Activated CD8-positive, alpha-beta T cell treated with anti-CD3 and anti-CD28 coated beads, Interleukin-2, amount 10 ng/mL, durations not matched to agents 7 days and 5 days (primary cell): ENCODE results near the gene TULP1. TPM values are rescaled to one million over a fixed set of nuclear protein-coding genes. Genes with fewer than 3 reads are reported as not detected.
"Not testable (repeated sequence)": the region's sequence is repeated elsewhere in the genome, so short reads cannot be mapped to it uniquely, and the experiment has no call there.

ENCODE experiments used
- ATAC-seq: fragments of 150-1000 bp; cut with Tn5 transposase; one replicate; pipeline ENCODE4 v1.10.0; 2021; ENCODE audit warnings: moderate library complexity
- CTCF ChIA-PET: fragments of 350-600 bp; sonication (Branson Sonifier 250); formaldehyde crosslinking; loops from one replicate; lab custom pipeline; 2021; ENCODE audit warnings: antibody characterized with exemption; lab: Charles Lee
- POLR2A ChIA-PET: fragments of 350-600 bp; sonication (Branson Sonifier 250); formaldehyde crosslinking; loops from one replicate; lab custom pipeline; 2021; ENCODE audit warnings: antibody characterized with exemption; lab: Charles Lee
- DNase-seq: peaks from one replicate; pipeline ENCODE4 v3.0.0-alpha.2; 2020
- H3K27ac Mint-ChIP-seq: one replicate; pipeline ENCODE4 v1.8.0; 2021; ENCODE audit warnings: mild to moderate bottlenecking, mixed read lengths
- H3K27me3 Mint-ChIP-seq: one replicate; pipeline ENCODE4 v1.8.0; 2021; ENCODE audit warnings: low read depth, mixed read lengths
- H3K36me3 Mint-ChIP-seq: one replicate; pipeline ENCODE4 v1.8.0; 2021; ENCODE audit warnings: low read depth, mixed read lengths
- H3K4me1 Mint-ChIP-seq: one replicate; pipeline ENCODE4 v1.8.0; 2021; ENCODE audit warnings: low read depth, mixed read lengths
- H3K4me3 Mint-ChIP-seq: one replicate; pipeline ENCODE4 v1.8.0; 2021; ENCODE audit warnings: mild to moderate bottlenecking, mixed read lengths
- H3K9me3 Mint-ChIP-seq: one replicate; pipeline ENCODE4 v1.8.0; 2022; ENCODE audit warnings: mixed read lengths; ENCODE audit not compliant: insufficient read depth
- total RNA-seq, 2 experiments: library from RNA; stranded (reverse); gene quantifications; one replicate each; pipeline ENCODE4 v1.2.3, GENCODE V29; 2021

Gene TULP1
- total RNA-seq, 2 experiments from 2014 or later, result not detected

DNA sequence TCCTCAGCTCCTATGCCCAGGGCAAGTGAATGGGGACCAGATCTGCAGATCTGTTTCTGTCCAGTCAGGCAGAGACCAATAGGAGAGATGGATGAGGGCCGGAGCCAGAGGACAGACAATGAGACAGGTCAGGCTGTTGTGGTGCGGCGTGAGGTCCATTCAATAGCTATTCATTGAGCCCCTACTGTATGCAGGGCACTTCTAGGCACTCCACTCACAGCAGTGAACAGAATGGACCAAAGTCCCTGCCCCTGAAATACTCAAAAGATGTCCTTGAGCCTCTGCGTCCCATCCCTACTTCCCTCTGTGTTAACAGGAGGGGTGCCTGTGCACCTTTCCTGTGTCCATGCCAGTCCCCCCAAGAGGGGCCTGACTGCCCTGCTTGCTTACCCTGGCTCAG lies 8.5 kb upstream of the TULP1 start:
- Mint-ChIP-seq H3K4me3 (no peak overlapping the region), H3K4me1 (peaks cover 33% of the 10 kb centered on the region), H3K36me3 (no peaks in the 10 kb centered on the region), H3K27me3 (peaks cover 2% of the 10 kb centered on the region), H3K27ac (peak overlapping the region; percentile 35), H3K9me3 (no peaks in the 10 kb centered on the region)
- ATAC-seq (no peak), DNase-seq (no peak)
- ChIA-PET POLR2A (no interaction called here), CTCF (interaction anchor here (3.3 to 5.8 kb wide), 4 partner anchors 32 to 217 kb away, joined by 16 to 63 read pairs (median 36); partner anchors contain the start of gene ARMC12)

DNA sequence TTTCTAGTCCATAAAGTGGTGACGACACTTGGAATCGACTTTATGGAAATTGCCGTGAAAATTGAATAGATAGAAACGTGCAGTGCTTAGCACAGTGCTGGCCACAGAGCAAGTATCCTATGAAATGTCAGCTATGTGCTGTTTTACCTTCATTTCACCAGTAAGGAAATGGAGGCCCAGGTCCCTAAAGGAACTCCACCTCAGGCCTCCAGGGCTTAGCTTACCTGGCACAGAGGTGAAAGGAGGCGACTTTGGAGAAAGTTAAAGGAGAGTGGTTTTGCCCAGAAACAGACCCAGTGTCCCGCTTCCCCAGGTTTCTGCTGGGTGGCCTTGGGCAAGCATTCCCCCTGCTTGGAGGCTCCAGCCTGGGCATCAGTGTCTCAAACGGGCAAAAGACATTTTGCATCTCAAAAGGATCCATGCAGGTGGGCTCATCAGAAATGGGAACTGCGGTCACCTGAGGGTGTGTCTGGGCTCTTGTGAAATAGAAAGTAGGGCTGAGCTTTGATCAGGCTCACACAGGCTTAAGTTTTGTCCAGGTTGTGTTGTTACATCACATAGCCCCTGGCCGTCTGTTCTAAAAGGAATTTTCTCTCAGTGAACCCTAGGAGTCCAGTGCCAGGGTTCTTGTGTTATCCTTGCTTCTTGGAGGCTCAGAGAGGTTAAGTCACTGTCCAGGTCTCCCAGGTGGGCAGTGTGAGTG lies 6.8 kb upstream of the TULP1 start:
- H3K9me3 Mint-ChIP-seq, result no peaks in the 10 kb centered on the region
- peaks cover 32% of the 10 kb centered on the region for H3K4me1 Mint-ChIP-seq
- CTCF ChIA-PET, result interaction anchor here (1.0 to 1.5 kb wide), 2 partner anchors 33 to 218 kb away, joined by 5 to 6 read pairs; partner anchors contain the start of gene ARMC12
- H3K36me3 Mint-ChIP-seq, result no peaks in the 10 kb centered on the region
- no peak for DNase-seq
- H3K27me3 Mint-ChIP-seq, result peaks cover 4% of the 10 kb centered on the region
- no peak overlapping the region for H3K27ac Mint-ChIP-seq
- ATAC-seq, result no peak
- POLR2A ChIA-PET, result no interaction called here
- no peak overlapping the region for H3K4me3 Mint-ChIP-seq

DNA sequence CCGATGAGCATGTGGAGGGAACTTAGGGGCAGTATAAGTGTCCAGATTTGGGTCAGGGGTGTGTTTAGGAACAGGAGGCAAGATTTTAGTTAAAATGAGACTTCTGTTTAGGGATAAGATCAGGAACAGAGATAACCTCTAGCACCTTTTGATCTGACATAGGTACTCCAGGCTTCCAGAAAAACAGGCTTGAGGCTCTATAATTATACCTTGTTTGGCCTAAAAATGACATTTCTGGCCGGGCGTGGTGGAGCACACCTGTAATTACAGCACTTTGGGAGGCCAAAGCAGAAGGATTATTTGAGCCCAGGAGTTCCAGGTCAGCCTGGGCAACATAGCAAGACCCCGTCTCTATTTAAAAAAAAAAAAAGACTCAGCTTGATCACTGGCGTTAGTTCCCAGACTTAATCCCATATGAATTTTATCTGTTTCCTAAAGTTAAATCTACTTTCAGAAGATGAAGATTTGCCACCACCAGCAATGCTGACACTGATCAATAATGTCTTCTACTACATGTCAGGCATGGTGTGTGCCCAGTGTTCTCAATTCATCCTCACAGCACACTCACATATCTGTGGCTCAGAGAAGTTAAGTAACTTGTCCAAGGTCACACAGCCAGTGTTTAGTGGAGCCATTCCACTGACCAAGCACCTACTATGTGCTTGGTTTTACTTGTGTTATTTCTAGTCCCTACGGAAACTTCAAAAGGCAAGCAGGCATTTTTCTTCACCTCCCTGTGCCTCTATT lies 6.0 kb upstream of the TULP1 start:
- no peaks in the 10 kb centered on the region for H3K9me3 Mint-ChIP-seq
- H3K36me3 Mint-ChIP-seq, result no peaks in the 10 kb centered on the region
- ATAC-seq (no peak), DNase-seq (no peak)
- peaks cover 4% of the 10 kb centered on the region for H3K27me3 Mint-ChIP-seq
- no peak overlapping the region for H3K27ac Mint-ChIP-seq
- no peak overlapping the region for H3K4me3 Mint-ChIP-seq
- ChIA-PET CTCF (interaction anchor here (1.5 kb wide), 2 partner anchors 33 to 218 kb away, joined by 6 to 9 read pairs; partner anchors contain the start of gene ARMC12), POLR2A (no interaction called here)
- peaks cover 27% of the 10 kb centered on the region for H3K4me1 Mint-ChIP-seq

DNA sequence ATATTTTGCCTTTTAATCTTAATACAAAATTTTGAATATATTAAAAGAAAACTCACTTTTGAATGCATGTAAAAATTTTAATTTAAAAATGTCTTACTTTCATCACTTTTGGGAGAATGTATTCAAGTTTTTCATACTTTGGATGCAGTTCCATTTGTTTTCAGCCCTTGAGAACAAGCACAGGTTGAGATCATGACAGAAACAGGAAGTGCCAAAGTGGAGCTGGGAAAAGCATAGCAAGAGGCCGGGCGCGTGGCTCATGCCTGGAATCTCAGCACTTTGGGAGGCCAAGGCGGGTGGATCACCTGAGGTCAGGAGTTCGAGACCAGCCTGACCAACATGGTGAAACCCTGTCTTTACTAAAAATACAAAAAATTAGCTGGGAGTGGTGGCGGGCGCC lies 5.3 kb upstream of the TULP1 start:
- H3K27me3 Mint-ChIP-seq, H3K9me3 Mint-ChIP-seq, H3K27ac Mint-ChIP-seq, POLR2A ChIA-PET, H3K36me3 Mint-ChIP-seq, DNase-seq, ATAC-seq, H3K4me3 Mint-ChIP-seq: not testable (repeated sequence)
- CTCF ChIA-PET, result interaction anchor here (1.5 kb wide), 1 partner anchor 34 kb away, joined by 9 read pairs; no protein-coding TSS in a partner anchor
- H3K4me1 Mint-ChIP-seq, result peaks cover 19% of the 10 kb centered on the region

DNA sequence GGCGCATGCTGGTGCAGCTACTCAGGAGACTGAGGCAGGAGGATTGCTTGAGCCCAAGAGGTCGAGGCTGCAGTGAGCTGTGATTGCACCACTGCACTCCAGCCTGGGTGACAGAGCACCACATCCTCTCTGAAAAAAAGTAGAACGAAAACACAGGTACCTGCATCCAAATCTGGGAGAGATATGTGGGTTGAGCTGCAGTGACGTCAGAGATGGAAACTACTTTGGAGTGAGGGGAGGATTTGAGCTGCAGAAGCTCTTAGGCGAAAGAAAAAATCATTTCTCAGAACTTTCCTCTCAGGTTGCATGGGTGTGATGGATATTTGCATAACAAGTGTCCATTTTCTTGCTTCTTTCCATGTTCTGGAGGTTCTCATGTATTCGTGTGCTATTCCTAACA lies 4.0 kb upstream of the TULP1 start:
- Mint-ChIP-seq H3K36me3 (no peaks in the 10 kb centered on the region), H3K9me3 (no peaks in the 10 kb centered on the region), H3K27ac (no peak overlapping the region), H3K27me3 (peaks cover 4% of the 10 kb centered on the region), H3K4me1 (peaks cover 6% of the 10 kb centered on the region), H3K4me3 (no peak overlapping the region)
- CTCF ChIA-PET, result interaction anchor here (0.9 to 1.7 kb wide), 2 partner anchors 35 to 220 kb away, joined by 5 to 8 read pairs; partner anchors contain the start of gene ARMC12
- POLR2A ChIA-PET, result no interaction called here
- DNase-seq (no peak), ATAC-seq (no peak)

DNA sequence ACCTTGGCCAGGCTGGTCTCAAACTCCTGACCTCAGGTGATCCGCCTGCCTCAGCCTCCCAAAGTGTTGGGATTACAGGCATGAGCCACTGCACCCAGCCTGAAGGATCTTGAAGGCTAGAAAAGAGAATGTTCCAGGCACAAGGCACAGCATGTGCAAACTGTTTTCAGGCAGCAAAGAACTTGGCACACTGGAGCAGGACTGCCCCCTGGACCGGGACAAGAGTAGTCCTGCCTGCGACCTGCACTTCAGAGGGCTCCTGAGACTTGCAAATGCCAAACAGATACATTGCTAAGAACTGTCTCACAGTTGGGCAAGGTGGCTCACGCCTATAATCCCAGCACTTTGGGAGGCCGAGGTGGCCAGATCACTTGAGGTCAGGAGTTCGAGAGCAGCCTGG lies 3.2 kb upstream of the TULP1 start:
- POLR2A ChIA-PET, H3K4me1 Mint-ChIP-seq, H3K27me3 Mint-ChIP-seq, H3K36me3 Mint-ChIP-seq, DNase-seq, H3K4me3 Mint-ChIP-seq, H3K27ac Mint-ChIP-seq, H3K9me3 Mint-ChIP-seq, ATAC-seq: not testable (repeated sequence)
- CTCF ChIA-PET, result interaction anchor here (0.9 to 1.7 kb wide), 2 partner anchors 24 to 221 kb away, joined by 3 to 8 read pairs; partner anchors contain the start of gene ARMC12

DNA sequence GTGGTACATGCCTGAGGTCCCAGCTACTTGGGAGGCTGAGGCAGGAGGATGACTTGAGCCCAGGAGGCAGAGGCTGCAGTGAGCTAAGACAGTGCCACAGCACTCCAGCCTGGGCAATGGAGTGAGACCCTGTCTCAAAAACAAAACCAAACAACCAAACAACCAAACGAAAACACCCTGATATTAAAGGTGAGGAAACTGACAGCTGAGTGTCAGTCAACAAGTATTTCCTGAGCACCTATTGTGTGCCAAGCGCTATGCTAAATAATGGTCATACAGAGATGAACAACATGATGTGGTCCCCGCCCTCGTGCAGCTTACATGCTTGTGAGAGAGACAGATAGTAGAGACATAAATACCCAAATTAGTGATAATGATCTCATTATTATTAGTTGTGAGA lies 1.9 kb upstream of the TULP1 start:
- H3K27me3 Mint-ChIP-seq, result peaks cover 16% of the 10 kb centered on the region
- no peaks in the 10 kb centered on the region for H3K36me3 Mint-ChIP-seq
- POLR2A ChIA-PET, result interaction anchor here (0.5 kb wide), 1 partner anchor 215 kb away, joined by 3 read pairs; no protein-coding TSS in a partner anchor
- H3K4me1 Mint-ChIP-seq, result peaks cover 2% of the 10 kb centered on the region
- CTCF ChIA-PET, result interaction anchor here (0.9 kb wide), 1 partner anchor 8 kb away, joined by 3 read pairs; no protein-coding TSS in a partner anchor
- no peak overlapping the region for H3K4me3 Mint-ChIP-seq
- no peaks in the 10 kb centered on the region for H3K9me3 Mint-ChIP-seq
- DNase-seq (no peak), ATAC-seq (no peak)
- no peak overlapping the region for H3K27ac Mint-ChIP-seq

DNA sequence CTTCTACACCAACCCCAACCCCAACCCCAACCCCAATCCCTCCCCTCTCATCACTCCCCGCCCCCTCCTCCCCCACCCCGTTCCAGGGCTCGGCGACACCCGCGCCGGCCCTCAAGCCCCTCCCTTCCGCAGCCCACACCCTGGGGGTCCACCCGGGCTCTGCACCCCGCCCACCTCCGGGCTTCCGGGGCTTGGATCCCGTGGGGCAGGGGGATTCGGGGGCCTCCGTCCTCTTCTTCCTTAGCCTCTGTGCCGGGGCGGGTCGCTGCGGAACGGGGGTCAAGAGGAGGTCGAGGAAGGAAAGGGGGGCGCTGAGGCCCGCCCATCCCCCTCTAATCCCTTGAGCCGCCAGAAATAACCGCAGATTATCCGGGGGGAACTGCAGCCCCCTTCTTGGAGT lies 690 bp downstream of the TULP1 start:
- Mint-ChIP-seq H3K27me3 (peaks cover 34% of the 10 kb centered on the region), H3K9me3 (no peaks in the 10 kb centered on the region), H3K27ac (no peak overlapping the region), H3K36me3 (no peaks in the 10 kb centered on the region), H3K4me3 (no peak overlapping the region), H3K4me1 (peaks cover 2% of the 10 kb centered on the region)
- POLR2A ChIA-PET, result no interaction called here
- DNase-seq (no peak), ATAC-seq (no peak)
- CTCF ChIA-PET, result no interaction called here

DNA sequence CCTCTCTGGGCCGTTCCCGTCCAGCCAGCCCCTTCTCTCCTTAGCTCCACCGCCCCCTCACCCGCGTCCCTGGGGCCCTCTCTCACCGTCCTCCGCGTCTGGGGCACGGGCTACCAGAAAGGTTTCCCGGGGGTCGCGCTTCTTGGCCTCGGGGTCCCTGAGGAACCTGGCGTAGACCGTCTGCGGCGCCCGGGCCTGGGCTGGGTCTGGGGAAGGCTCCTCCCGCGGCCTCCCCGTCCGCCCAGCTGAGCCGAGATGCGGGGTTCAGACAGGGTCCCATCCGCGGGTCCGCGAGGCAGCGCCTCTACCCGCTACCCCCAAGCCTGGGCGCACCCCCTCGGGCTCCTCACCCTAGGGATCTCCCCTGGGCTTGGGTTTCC lies 1.1 kb downstream of the TULP1 start:
- H3K9me3 Mint-ChIP-seq, result no peaks in the 10 kb centered on the region
- CTCF ChIA-PET, result no interaction called here
- ATAC-seq, result no peak
- peaks cover 2% of the 10 kb centered on the region for H3K4me1 Mint-ChIP-seq
- H3K27me3 Mint-ChIP-seq, result peaks cover 33% of the 10 kb centered on the region
- no peak overlapping the region for H3K27ac Mint-ChIP-seq
- no peaks in the 10 kb centered on the region for H3K36me3 Mint-ChIP-seq
- no peak overlapping the region for H3K4me3 Mint-ChIP-seq
- POLR2A ChIA-PET, result no interaction called here
- no peak for DNase-seq

DNA sequence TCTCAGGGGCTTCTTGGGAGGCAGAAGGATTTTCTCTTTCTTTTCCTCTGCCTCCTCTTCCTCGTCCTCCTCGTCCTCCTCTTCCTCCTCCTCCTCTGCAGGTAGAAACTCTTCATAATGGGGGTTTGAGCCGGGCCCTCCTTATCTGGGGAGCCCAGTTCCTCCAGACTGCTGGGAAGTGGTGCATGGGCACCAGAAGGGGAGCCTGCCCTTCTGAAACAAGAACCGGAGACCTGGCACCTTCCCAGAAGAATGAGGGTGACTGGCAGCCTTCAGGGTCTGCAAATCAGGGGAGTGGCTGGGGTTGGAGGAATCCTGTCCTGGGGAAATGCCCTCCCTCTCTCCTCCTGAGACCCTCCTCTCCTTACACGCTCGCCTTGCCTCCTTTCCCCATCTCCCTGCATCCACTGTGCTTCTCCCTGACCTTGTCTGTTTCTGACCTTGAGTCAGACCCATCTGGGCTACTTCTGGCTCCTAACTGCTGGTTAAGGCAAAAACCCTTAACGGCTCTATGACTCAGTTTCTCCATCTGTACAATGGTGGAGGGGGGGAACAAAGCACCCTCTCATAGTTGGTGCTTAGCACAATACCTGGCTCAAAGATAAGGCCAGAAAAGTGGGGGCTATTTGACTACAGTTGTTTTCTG lies 1.7 kb downstream of the TULP1 start:
- no peaks in the 10 kb centered on the region for H3K36me3 Mint-ChIP-seq
- H3K9me3 Mint-ChIP-seq, result no peaks in the 10 kb centered on the region
- peaks cover 2% of the 10 kb centered on the region for H3K4me1 Mint-ChIP-seq
- ChIA-PET CTCF (no interaction called here), POLR2A (no interaction called here)
- no peak for ATAC-seq
- no peak overlapping the region for H3K4me3 Mint-ChIP-seq
- DNase-seq, result no peak
- H3K27me3 Mint-ChIP-seq, result peaks cover 32% of the 10 kb centered on the region
- H3K27ac Mint-ChIP-seq, result no peak overlapping the region

DNA sequence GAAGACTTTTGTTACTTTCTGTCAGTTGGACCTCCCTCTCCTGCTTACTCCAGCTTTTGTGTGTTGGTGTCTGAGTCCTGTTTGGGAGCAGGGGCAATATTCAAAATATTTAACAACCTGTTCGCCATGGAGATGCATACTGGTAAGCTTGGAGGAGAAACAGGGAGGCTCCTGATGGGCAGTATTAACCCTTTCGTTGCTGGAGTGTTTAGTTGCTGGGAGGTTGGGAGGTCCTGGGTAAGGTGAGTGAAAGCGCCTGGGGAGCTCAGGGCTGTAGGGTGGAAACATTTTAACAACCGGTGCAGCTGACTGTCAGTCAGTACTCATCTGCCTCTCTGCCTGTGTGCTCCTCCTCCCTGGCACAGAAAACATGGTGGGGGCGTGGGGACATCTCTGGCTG lies 4.2 kb downstream of the TULP1 start:
- H3K4me1 Mint-ChIP-seq, result no peaks in the 10 kb centered on the region
- CTCF ChIA-PET, result interaction anchor here (0.6 to 1.1 kb wide), 2 partner anchors 14 to 229 kb away, joined by 3 to 5 read pairs; no protein-coding TSS in a partner anchor
- POLR2A ChIA-PET, result no interaction called here
- DNase-seq (no peak), ATAC-seq (no peak)
- no peaks in the 10 kb centered on the region for H3K36me3 Mint-ChIP-seq
- no peak overlapping the region for H3K4me3 Mint-ChIP-seq
- H3K9me3 Mint-ChIP-seq, result no peaks in the 10 kb centered on the region
- H3K27me3 Mint-ChIP-seq, result peaks cover 34% of the 10 kb centered on the region
- no peak overlapping the region for H3K27ac Mint-ChIP-seq
